CD14-positive monocyte (primary cell): Measurements from ENCODE around the gene CR1L. TPM values are rescaled to one million over a fixed set of nuclear protein-coding genes. Genes with fewer than 3 reads are reported as not detected.

Experiments
- DNase-seq, 3 donors: peaks; one replicate each; pipeline ENCODE4 v3.0.0-alpha.2; 2011 to 2022
- H2AFZ ChIP-seq: 2 replicates; pipeline ENCODE4 v1.6.0; 2012; ENCODE audit warnings: mild to moderate bottlenecking, low read depth, low read length, inconsistent platforms; ENCODE audit not compliant: insufficient read depth, poor library complexity, severe bottlenecking
- H3K27ac ChIP-seq, 2 donors: 1 replicate in 1 of 2; 2 replicates in 1 of 2; pipeline ENCODE4 v1.5.1; 2012 to 2013; ENCODE audit warnings: low read length in 2 of 2, control low read depth in 1 of 2, inconsistent platforms in 1 of 2, low read depth in 1 of 2, mild to moderate bottlenecking in 1 of 2
- H3K27me3 ChIP-seq, 2 donors: one replicate each; pipeline versions ENCODE4 v1.6.0 to v1.6.1; 2011 to 2013; ENCODE audit warnings: low read length in 2 of 2; ENCODE audit not compliant: control insufficient read depth in 2 of 2, insufficient read depth in 2 of 2
- H3K36me3 ChIP-seq, 2 donors: replicated peaks in 1 of 2; 1 replicate in 1 of 2; 2 replicates in 1 of 2; pipeline versions ENCODE4 v1.5.1 to v1.6.1; 2012 to 2013; ENCODE audit warnings: low read length in 2 of 2, control low read depth in 1 of 2, inconsistent platforms in 1 of 2, mild to moderate bottlenecking in 1 of 2; ENCODE audit not compliant: insufficient read depth in 2 of 2, control insufficient read depth in 1 of 2
- H3K4me1 ChIP-seq, 2 donors: 1 replicate in 1 of 2; 2 replicates in 1 of 2; pipeline versions ENCODE4 v1.5.1 to v1.6.1; 2012 to 2013; ENCODE audit warnings: low read length in 2 of 2, control low read depth in 1 of 2, inconsistent platforms in 1 of 2, mild to moderate bottlenecking in 1 of 2, moderate library complexity in 1 of 2; ENCODE audit not compliant: insufficient read depth in 2 of 2, control insufficient read depth in 1 of 2
- H3K4me2 ChIP-seq: replicated peaks from 2 replicates; pipeline ENCODE3; 2012; ENCODE audit warnings: low read length, moderate library complexity, mild to moderate bottlenecking; ENCODE audit not compliant: poor library complexity, severe bottlenecking; ENCODE audit errors: extremely low read depth
- H3K4me3 ChIP-seq, 3 experiments: fragments of 200-600 bp in 1 of 3; sonication (generic) in 1 of 3; replicated peaks in 1 of 3; 1 replicate in 2 of 3; 2 replicates in 1 of 3; pipeline ENCODE4 v1.5.1; 2011 to 2013; ENCODE audit warnings: low read length in 3 of 3, mild to moderate bottlenecking in 3 of 3, control low read depth in 2 of 3, low read depth in 2 of 3, inconsistent platforms in 1 of 3, moderate library complexity in 1 of 3
- H3K79me2 ChIP-seq: 2 replicates; pipeline ENCODE4 v1.6.0; 2012; ENCODE audit warnings: mild to moderate bottlenecking, control low read depth, inconsistent platforms, low read length, moderate library complexity; ENCODE audit not compliant: insufficient read depth
- H3K9ac ChIP-seq: 2 replicates; pipeline ENCODE4 v1.6.0; 2017; ENCODE audit warnings: low read length, mild to moderate bottlenecking; ENCODE audit not compliant: insufficient read depth, poor library complexity, severe bottlenecking
- H3K9me3 ChIP-seq, 2 donors: replicated peaks in 1 of 2; 1 replicate in 1 of 2; 2 replicates in 1 of 2; pipeline versions ENCODE4 v1.5.1 to v1.6.1; 2012 to 2013; ENCODE audit warnings: low read length in 2 of 2, control low read depth in 1 of 2; ENCODE audit not compliant: control insufficient read depth in 1 of 2, insufficient read depth in 1 of 2
- H4K20me1 ChIP-seq: 2 replicates; pipeline ENCODE4 v1.6.0; 2012; ENCODE audit warnings: mild to moderate bottlenecking, low read length, control low read depth, moderate library complexity; ENCODE audit not compliant: insufficient read depth
- H3K27ac Mint-ChIP-seq, 7 donors: one replicate each; pipeline ENCODE4 v1.8.0; 2020; ENCODE audit warnings: mild to moderate bottlenecking in 7 of 7, mixed read lengths in 7 of 7, moderate library complexity in 6 of 7, inconsistent platforms in 2 of 7
- H3K27me3 Mint-ChIP-seq, 3 donors: one replicate each; pipeline ENCODE4 v1.8.0; 2021 to 2022; ENCODE audit warnings: low read depth in 3 of 3, mild to moderate bottlenecking in 3 of 3, mixed read lengths in 3 of 3, moderate library complexity in 3 of 3, inconsistent platforms in 1 of 3
- H3K36me3 Mint-ChIP-seq, 2 donors: one replicate each; pipeline ENCODE4 v1.8.0; 2020; ENCODE audit warnings: mixed read lengths in 2 of 2, inconsistent platforms in 1 of 2, mild to moderate bottlenecking in 1 of 2
- H3K4me1 Mint-ChIP-seq: one replicate; pipeline ENCODE4 v1.8.0; 2020; ENCODE audit warnings: mild to moderate bottlenecking, mixed read lengths
- H3K4me3 Mint-ChIP-seq, 2 donors: one replicate each; pipeline ENCODE4 v1.8.0; 2020; ENCODE audit warnings: mild to moderate bottlenecking in 2 of 2, mixed read lengths in 2 of 2, moderate library complexity in 1 of 2
- H3K9me3 Mint-ChIP-seq, 7 donors: one replicate each; pipeline ENCODE4 v1.8.0; 2020 to 2022; ENCODE audit warnings: mixed read lengths in 7 of 7, mild to moderate bottlenecking in 6 of 7, moderate library complexity in 6 of 7, inconsistent platforms in 2 of 7
- WGBS: methylation state at CpG from one replicate; pipeline ENCODE4 v1.1.5; 2013; ENCODE audit warnings: missing lambda C conversion rate; ENCODE audit not compliant: insufficient coverage; 5-methylcytosine and 5-hydroxymethylcytosine counted together
- intact Hi-C, 2 donors: fragments of 100-400 bp; cut with micrococcal nuclease; formaldehyde crosslinking; loops; one replicate each; pipeline versions ENCODE4 v1.15.0 to v1.15.1; 2023
- polyA plus RNA-seq, 3 donors: library from polyadenylated mRNA; depleted of rRNA in 1 of 3; unstranded in 2 of 3; stranded (reverse) in 1 of 3; fragments of 300-500 nt in 2 of 3; fragments of >200 nt in 1 of 3; fragmentation: Illumina TruSeq in 2 of 3; gene quantifications; 1 replicate in 2 of 3; 2 replicates in 1 of 3; pipeline ENCODE4 v1.2.3, GENCODE V29; 2012 to 2021
- TF ChIP-seq, protein P1 (sequence below): fragments of 200-600 bp; IDR thresholded peaks from one replicate; pipeline ENCODE4 v1.8.0; 2022; ENCODE audit warnings: antibody characterized with exemption, mild to moderate bottlenecking

The CR1L gene
- polyA plus RNA-seq, 3 donors: 0.49 TPM; not detected in 2

GRCh38 chr1:207695891-207696290, 51.0 kb downstream of the CR1L start:
- H3K4me2 ChIP-seq: no peak overlapping the region
- no peak for DNase-seq
- Mint-ChIP-seq H3K9me3 (peaks cover 0 to 2% (median 0%) of the 10 kb centered on the region in 7 donors), H3K4me1 (peaks cover 7% of the 10 kb centered on the region), H3K27ac (no peak overlapping the region), H3K36me3 (no peaks in the 10 kb centered on the region), H3K27me3 (peaks cover 0 to 4% (median 2%) of the 10 kb centered on the region in 3 donors), H3K4me3 (no peak overlapping the region)
- H3K27me3 ChIP-seq: no peaks in the 10 kb centered on the region
- no peaks in the 10 kb centered on the region for H4K20me1 ChIP-seq
- no peak overlapping the region for H2AFZ ChIP-seq
- no peaks in the 10 kb centered on the region for H3K9me3 ChIP-seq
- H3K4me3 ChIP-seq: no peak overlapping the region
- H3K36me3 ChIP-seq: no peaks in the 10 kb centered on the region
- WGBS: 100% methylated on average over 1 of the region's 2 CpGs
- H3K79me2 ChIP-seq: no peaks in the 10 kb centered on the region
- TF ChIP-seq, protein P1, sequence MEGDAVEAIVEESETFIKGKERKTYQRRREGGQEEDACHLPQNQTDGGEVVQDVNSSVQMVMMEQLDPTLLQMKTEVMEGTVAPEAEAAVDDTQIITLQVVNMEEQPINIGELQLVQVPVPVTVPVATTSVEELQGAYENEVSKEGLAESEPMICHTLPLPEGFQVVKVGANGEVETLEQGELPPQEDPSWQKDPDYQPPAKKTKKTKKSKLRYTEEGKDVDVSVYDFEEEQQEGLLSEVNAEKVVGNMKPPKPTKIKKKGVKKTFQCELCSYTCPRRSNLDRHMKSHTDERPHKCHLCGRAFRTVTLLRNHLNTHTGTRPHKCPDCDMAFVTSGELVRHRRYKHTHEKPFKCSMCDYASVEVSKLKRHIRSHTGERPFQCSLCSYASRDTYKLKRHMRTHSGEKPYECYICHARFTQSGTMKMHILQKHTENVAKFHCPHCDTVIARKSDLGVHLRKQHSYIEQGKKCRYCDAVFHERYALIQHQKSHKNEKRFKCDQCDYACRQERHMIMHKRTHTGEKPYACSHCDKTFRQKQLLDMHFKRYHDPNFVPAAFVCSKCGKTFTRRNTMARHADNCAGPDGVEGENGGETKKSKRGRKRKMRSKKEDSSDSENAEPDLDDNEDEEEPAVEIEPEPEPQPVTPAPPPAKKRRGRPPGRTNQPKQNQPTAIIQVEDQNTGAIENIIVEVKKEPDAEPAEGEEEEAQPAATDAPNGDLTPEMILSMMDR: no peak
- intact Hi-C loops: no loop called here
- no peak overlapping the region for H3K9ac ChIP-seq
- no peak overlapping the region for H3K27ac ChIP-seq
- H3K4me1 ChIP-seq: no peaks in the 10 kb centered on the region

DNA sequence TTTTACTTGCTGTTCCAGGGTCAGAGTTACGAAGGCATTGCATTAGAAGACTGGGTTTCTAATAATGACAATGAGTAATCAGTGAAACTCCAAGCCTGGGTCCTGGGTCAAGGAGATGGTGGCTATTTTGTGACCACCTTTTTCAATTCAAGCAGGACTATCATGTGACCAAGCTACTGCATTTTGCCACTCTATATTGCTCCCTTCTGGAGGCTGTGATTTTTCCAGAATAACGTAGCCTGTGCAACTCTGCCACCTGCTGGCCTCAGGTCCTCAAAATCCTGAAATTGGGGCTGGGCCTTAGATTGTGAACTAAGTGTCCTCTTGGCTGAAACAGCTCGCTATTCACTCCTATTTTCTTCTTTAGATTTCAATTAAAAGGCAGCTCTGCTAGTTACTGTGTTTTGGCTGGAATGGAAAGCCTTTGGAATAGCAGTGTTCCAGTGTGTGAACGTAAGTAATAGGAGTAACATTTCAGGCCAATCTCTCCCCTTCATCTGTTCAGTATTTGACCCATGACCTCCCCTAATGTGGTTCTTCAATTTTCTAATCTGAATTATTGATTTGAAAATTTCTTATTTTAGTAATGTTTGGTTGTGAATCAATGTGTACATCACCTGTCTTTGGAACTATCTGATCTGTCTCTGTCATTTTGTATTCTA, 54.0 kb downstream of the CR1L start:
- H3K4me2 ChIP-seq: no peak overlapping the region
- no peaks in the 10 kb centered on the region for H3K36me3 ChIP-seq
- no peak overlapping the region for H3K27ac ChIP-seq
- H3K9ac ChIP-seq: no peak overlapping the region
- H3K4me3 Mint-ChIP-seq: no peak overlapping the region
- no peaks in the 10 kb centered on the region for H4K20me1 ChIP-seq
- intact Hi-C loops: no loop called here
- no peaks in the 10 kb centered on the region for H3K9me3 ChIP-seq
- H3K27me3 ChIP-seq: no peaks in the 10 kb centered on the region
- no peak overlapping the region for H3K4me3 ChIP-seq
- peaks cover 7% of the 10 kb centered on the region for H3K4me1 Mint-ChIP-seq
- no peaks in the 10 kb centered on the region for H3K79me2 ChIP-seq
- H2AFZ ChIP-seq: no peak overlapping the region
- H3K27me3 Mint-ChIP-seq: no peaks in the 10 kb centered on the region
- H3K9me3 Mint-ChIP-seq: peaks cover 0 to 2% (median 0%) of the 10 kb centered on the region in 7 donors
- H3K4me1 ChIP-seq: no peaks in the 10 kb centered on the region
- DNase-seq: peak in 2 of 3 donors; percentile 22 to 25
- no peak overlapping the region for H3K27ac Mint-ChIP-seq
- 0% methylated on average over 1 of the region's 4 CpGs for WGBS
- TF ChIP-seq, protein P1: peak; percentile 80
- H3K36me3 Mint-ChIP-seq: no peaks in the 10 kb centered on the region
